Tibial nerve (tissue), 4 donors: Measurements from ENCODE around the gene ZMYM1.

ENCODE experiments used
- EP300 ChIP-seq, 2 donors: sonication (generic); formaldehyde crosslinking; IDR thresholded peaks; one replicate each; pipeline ENCODE4 v1.6.1; 2017; ENCODE audit warnings: antibody characterized with exemption in 2 of 2, mild to moderate bottlenecking in 1 of 2
- POLR2A ChIP-seq, 2 donors: fragments of 450-650 bp; IDR thresholded peaks; one replicate each; pipeline ENCODE4 v1.6.1; 2017; ENCODE audit warnings: antibody characterized with exemption in 2 of 2, mild to moderate bottlenecking in 2 of 2, moderate library complexity in 2 of 2
- TF ChIP-seq, protein P1 (sequence below), 5 experiments: fragments of 200-600 bp in 3 of 5; fragments of 450-650 bp in 2 of 5; sonication (generic) in 3 of 5; IDR thresholded peaks; one replicate each; pipeline ENCODE4 v1.5.1; 2016 to 2019; ENCODE audit warnings: antibody characterized with exemption in 5 of 5, mild to moderate bottlenecking in 3 of 5, moderate library complexity in 2 of 5

DNA sequence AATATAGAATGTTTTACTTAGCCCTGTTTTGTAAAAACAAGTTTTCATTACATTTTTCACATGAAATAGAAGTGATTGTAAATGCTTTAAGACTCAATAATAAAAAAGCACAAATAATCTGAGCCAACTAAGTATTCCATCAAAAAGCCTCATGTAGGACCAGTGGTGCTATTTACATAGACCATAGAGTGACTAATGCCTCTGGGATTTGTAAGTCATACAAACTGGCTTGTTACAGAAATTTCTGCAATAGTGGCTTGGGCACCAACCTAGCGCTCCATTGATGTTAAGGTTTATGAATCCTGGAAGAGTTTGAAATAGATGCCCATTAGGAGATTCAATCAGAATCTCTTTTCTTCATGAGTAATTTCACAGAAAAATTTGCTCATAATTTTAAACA, 31.9 kb downstream of the ZMYM1 start:
- TF ChIP-seq POLR2A (IDR thresholded peaks at IDR 0.05) = no peak
- TF ChIP-seq, protein P1, sequence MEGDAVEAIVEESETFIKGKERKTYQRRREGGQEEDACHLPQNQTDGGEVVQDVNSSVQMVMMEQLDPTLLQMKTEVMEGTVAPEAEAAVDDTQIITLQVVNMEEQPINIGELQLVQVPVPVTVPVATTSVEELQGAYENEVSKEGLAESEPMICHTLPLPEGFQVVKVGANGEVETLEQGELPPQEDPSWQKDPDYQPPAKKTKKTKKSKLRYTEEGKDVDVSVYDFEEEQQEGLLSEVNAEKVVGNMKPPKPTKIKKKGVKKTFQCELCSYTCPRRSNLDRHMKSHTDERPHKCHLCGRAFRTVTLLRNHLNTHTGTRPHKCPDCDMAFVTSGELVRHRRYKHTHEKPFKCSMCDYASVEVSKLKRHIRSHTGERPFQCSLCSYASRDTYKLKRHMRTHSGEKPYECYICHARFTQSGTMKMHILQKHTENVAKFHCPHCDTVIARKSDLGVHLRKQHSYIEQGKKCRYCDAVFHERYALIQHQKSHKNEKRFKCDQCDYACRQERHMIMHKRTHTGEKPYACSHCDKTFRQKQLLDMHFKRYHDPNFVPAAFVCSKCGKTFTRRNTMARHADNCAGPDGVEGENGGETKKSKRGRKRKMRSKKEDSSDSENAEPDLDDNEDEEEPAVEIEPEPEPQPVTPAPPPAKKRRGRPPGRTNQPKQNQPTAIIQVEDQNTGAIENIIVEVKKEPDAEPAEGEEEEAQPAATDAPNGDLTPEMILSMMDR (IDR thresholded peaks at IDR 0.05) = no peak
- no peak for TF ChIP-seq EP300 (IDR thresholded peaks at IDR 0.05)
